ENCODE results near the gene UGT2B7. TPM values are rescaled to one million over a fixed set of nuclear protein-coding genes. Genes with fewer than 3 reads are reported as not detected.

The UGT2B7 gene
- total and polyA plus RNA-seq, 9 donors = 0.41 to 28.1 (median 4.8) TPM; not detected in 4

DNA sequence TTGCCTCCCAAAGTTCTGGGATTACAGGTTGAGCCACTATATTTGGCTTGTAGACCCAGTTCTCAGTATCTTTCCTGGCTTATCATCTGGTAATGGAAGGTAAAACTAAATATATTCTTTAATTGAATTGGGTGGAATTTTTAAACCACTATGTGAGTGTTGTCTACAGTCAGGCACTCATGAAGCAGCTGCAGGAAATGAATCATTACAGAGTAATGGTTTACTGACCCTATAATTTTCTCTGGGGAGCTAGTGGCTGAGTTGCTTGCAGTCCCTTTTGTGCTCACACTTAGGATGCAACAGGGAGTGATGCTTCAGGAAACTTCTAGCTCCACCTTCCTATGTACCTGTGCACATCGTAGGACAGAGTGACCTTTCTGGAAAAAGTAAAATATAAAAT, 4.1 kb upstream of the UGT2B7 start:
- WGBS, 3 donors = 76 to 90% (median 78%) methylated on average over 1 of the region's 1 CpG
- TF ChIP-seq EP300 (IDR thresholded peaks at IDR 0.05) (no peak), POLR2A (IDR thresholded peaks at IDR 0.05) (no peak)
- TF ChIP-seq, protein P1, sequence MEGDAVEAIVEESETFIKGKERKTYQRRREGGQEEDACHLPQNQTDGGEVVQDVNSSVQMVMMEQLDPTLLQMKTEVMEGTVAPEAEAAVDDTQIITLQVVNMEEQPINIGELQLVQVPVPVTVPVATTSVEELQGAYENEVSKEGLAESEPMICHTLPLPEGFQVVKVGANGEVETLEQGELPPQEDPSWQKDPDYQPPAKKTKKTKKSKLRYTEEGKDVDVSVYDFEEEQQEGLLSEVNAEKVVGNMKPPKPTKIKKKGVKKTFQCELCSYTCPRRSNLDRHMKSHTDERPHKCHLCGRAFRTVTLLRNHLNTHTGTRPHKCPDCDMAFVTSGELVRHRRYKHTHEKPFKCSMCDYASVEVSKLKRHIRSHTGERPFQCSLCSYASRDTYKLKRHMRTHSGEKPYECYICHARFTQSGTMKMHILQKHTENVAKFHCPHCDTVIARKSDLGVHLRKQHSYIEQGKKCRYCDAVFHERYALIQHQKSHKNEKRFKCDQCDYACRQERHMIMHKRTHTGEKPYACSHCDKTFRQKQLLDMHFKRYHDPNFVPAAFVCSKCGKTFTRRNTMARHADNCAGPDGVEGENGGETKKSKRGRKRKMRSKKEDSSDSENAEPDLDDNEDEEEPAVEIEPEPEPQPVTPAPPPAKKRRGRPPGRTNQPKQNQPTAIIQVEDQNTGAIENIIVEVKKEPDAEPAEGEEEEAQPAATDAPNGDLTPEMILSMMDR (IDR thresholded peaks at IDR 0.05) = no peak
- H3K27ac ChIP-seq = no peak overlapping the region
- no peaks in the 10 kb centered on the region for H3K27me3 ChIP-seq
- no peaks in the 10 kb centered on the region for H3K36me3 ChIP-seq
- H3K4me3 ChIP-seq = no peak overlapping the region
- no peaks in the 10 kb centered on the region for H3K4me1 ChIP-seq (ENCODE audit: insufficient read depth)
- DNase-seq = no peak
- intact Hi-C loops (cut with DNase I) = no loop called here
- no peaks in the 10 kb centered on the region for H3K9me3 ChIP-seq

DNA sequence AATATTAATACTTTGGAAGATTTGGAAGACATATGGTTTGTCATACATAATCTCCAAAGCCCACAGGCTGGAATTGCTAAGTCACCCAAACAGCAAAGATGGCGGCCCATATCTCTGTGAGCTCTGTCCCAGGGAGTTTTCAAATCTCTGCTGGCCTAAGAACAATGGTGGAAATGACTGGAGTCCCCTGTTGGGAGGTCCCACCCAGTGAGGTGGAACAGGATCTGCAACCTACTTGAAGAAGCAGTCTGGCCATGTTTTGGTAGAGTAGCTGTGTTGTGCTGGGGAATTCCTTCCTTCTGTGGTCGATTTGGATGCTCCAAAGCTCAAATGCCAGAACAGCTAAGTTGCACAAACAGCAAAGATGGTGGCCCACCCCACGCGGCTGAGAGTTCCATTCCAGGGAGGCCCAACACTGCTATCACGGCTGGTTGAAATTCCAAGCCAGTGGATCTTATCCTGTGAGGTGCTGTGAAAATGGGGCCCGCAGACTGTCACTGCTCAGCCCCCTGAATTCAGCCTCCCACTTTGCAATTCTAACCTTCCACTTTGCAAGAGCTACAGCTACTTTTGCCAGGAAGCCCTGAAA, 3.2 kb upstream of the UGT2B7 start:
- Histone ChIP-seq H3K27ac (no peak overlapping the region), H3K27me3 (no peaks in the 10 kb centered on the region), H3K4me1 (ENCODE audit: insufficient read depth) (no peaks in the 10 kb centered on the region), H3K36me3 (no peaks in the 10 kb centered on the region), H3K9me3 (no peaks in the 10 kb centered on the region), H3K4me3 (no peak overlapping the region)
- TF ChIP-seq EP300 (IDR thresholded peaks at IDR 0.05) (no peak), POLR2A (IDR thresholded peaks at IDR 0.05) (no peak)
- TF ChIP-seq, protein P1 (IDR thresholded peaks at IDR 0.05) = no peak
- 74 to 83% (median 82%) methylated on average over 6 of the region's 6 CpGs for WGBS, 3 donors
- intact Hi-C loops (cut with DNase I) = no loop called here
- DNase-seq = no peak

DNA sequence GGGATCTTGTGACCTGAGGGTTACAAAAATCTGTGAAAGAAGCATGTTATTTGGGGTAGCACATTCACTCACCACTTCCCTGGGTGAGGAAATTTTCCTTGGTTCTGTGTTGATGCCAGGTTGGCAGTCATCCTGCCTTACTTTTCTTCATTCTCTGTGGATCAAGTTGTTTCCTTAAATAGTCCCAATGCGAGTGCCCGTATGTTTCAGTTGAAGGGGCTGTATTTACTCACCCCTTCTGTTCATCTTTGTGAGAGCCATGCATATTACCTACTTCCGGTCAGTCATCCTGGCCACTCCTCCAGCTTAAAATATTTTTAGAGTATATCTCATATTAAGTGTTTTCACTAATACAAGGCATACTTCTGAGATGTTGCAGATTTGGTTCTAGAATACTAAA, 2.6 kb upstream of the UGT2B7 start:
- Histone ChIP-seq H3K9me3 (no peaks in the 10 kb centered on the region), H3K36me3 (no peaks in the 10 kb centered on the region), H3K4me3 (no peak overlapping the region), H3K27ac (no peak overlapping the region), H3K4me1 (ENCODE audit: insufficient read depth) (no peaks in the 10 kb centered on the region), H3K27me3 (no peaks in the 10 kb centered on the region)
- WGBS, 3 donors = 82 to 88% (median 87%) methylated on average over 3 of the region's 3 CpGs
- TF ChIP-seq POLR2A (IDR thresholded peaks at IDR 0.05) (no peak), EP300 (IDR thresholded peaks at IDR 0.05) (no peak)
- TF ChIP-seq, protein P1 (IDR thresholded peaks at IDR 0.05) = no peak
- intact Hi-C loops (cut with DNase I) = no loop called here
- no peak for DNase-seq

DNA sequence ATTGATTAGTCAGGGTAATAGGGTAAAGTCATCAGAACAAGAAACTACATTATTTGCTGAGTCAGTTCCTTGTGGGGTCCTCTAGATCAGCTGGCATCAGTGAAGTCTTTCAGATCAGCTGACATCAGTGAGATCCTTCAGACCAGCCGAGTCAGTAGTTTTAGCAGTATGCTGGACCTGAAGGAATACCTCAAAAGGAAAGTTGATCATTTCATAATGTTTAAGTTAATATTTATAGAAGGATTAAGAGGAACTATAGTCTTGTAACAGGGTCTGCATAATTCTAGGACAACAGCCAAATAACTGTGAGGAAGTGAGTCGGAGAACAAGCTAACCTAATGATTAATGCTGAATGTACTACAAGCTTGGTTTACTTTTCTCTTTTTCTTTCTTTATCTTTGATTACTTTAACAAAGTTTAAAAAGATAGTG, 958 bp upstream of the UGT2B7 start:
- intact Hi-C loops (cut with DNase I) = no loop called here
- Histone ChIP-seq H3K27ac (no peak overlapping the region), H3K36me3 (no peaks in the 10 kb centered on the region), H3K4me3 (no peak overlapping the region), H3K9me3 (no peaks in the 10 kb centered on the region), H3K4me1 (ENCODE audit: insufficient read depth) (no peaks in the 10 kb centered on the region), H3K27me3 (no peaks in the 10 kb centered on the region)
- no peak for DNase-seq
- 28 to 37% (median 31%) methylated on average over 2 of the region's 2 CpGs for WGBS, 3 donors
- TF ChIP-seq, protein P1 (IDR thresholded peaks at IDR 0.05) = no peak
- TF ChIP-seq EP300 (IDR thresholded peaks at IDR 0.05) = no peak
- no peak for TF ChIP-seq POLR2A (IDR thresholded peaks at IDR 0.05)

Data from ovary (tissue), 9 donors.